ENCODE measurements around the gene HBS1L. TPM values are rescaled to one million over a fixed set of nuclear protein-coding genes. Genes with fewer than 3 reads are reported as not detected.

HBS1L gene
- total and polyA plus RNA-seq, 2 of the 4 experiments (the other 2 are of a cell fraction): 45.1 to 120 TPM

DNA sequence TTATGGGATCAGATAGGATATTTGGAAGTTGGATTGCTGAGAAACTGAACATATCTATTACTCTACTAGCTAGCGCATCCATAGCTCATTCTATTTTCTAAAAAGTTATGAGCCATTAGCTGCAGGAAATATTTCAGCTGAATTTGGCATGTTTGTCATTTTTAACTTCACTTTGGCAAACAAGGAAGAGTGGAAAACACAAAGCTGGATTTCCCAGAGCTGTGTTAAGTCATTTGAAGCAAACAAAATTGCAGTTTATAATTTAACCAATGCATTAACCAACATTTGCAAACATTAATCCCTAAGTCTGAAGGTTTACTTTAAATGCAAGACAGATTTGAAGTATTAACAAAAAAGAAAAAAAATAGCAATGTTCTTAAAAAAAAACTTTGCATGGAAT, 105.9 kb downstream of the HBS1L start:
- H4K8ac ChIP-seq (ENCODE audit: low read depth in 2 of 2, low read length in 2 of 2): no peak overlapping the region
- H3K36me3 ChIP-seq (ENCODE audit: control insufficient read depth, insufficient read depth, low read length): no peaks in the 10 kb centered on the region
- intact Hi-C loops (cut with micrococcal nuclease) (no loop called here), in situ Hi-C loops (cut with MboI; ENCODE audit: low sequenced_read_pairs) (no loop called here), dilution Hi-C loops (cut with HindIII; ENCODE audit: low sequenced_read_pairs, unreplicated experiment) (no loop called here)
- no peak overlapping the region for H3K27ac ChIP-seq (ENCODE audit: insufficient read depth, low read length)
- H2BK5ac ChIP-seq (ENCODE audit: low read depth, low read length, poor library complexity, severe bottlenecking): no peak overlapping the region
- H3K18ac ChIP-seq (ENCODE audit: low read depth, low read length): no peak overlapping the region
- TF ChIP-seq BHLHE40 (IDR thresholded peaks at IDR 0.05; ENCODE audit: low read depth, low read length) (no peak), CHD1 (IDR thresholded peaks at IDR 0.05; ENCODE audit: low read depth, low read length) (no peak), NFE2L2 (IDR thresholded peaks at IDR 0.05; ENCODE audit: low read depth, low read length) (no peak), FOS (IDR thresholded peaks at IDR 0.05; ENCODE audit: low read depth, low read length) (no peak), MAZ (IDR thresholded peaks at IDR 0.05; ENCODE audit: borderline replicate concordance, low read depth, low read length) (no peak), RAD21 (IDR thresholded peaks at IDR 0.05; ENCODE audit: low read length) (no peak), RFX5 (IDR thresholded peaks at IDR 0.05; ENCODE audit: low read depth, low read length) (no peak), POLR2A (IDR thresholded peaks at IDR 0.05; ENCODE audit: low read depth, low read length) (no peak), MAFK (IDR thresholded peaks at IDR 0.05; ENCODE audit: low read depth, low read length) (no peak), SMC3 (IDR thresholded peaks at IDR 0.05; ENCODE audit: low read depth, low read length) (no peak), MXI1 (IDR thresholded peaks at IDR 0.05; ENCODE audit: borderline replicate concordance, low read depth, low read length) (no peak)
- TF ChIP-seq, protein P1, sequence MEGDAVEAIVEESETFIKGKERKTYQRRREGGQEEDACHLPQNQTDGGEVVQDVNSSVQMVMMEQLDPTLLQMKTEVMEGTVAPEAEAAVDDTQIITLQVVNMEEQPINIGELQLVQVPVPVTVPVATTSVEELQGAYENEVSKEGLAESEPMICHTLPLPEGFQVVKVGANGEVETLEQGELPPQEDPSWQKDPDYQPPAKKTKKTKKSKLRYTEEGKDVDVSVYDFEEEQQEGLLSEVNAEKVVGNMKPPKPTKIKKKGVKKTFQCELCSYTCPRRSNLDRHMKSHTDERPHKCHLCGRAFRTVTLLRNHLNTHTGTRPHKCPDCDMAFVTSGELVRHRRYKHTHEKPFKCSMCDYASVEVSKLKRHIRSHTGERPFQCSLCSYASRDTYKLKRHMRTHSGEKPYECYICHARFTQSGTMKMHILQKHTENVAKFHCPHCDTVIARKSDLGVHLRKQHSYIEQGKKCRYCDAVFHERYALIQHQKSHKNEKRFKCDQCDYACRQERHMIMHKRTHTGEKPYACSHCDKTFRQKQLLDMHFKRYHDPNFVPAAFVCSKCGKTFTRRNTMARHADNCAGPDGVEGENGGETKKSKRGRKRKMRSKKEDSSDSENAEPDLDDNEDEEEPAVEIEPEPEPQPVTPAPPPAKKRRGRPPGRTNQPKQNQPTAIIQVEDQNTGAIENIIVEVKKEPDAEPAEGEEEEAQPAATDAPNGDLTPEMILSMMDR (conservative IDR thresholded peaks at IDR 0.05; ENCODE audit: low read depth, low read length): no peak
- POLR2A ChIA-PET (ENCODE audit: unreplicated experiment): no interaction called here
- no peaks in the 10 kb centered on the region for H3K4me1 ChIP-seq (ENCODE audit: control insufficient read depth, insufficient read depth, low read length)
- no peak for ATAC-seq (ENCODE audit: low read depth)
- H3K14ac ChIP-seq (replicated peaks; ENCODE audit: low read depth, low read length): no peak overlapping the region
- no peak for DNase-seq
- H3K27me3 ChIP-seq (ENCODE audit: control insufficient read depth, insufficient read depth, low read length): no peaks in the 10 kb centered on the region
- H2BK120ac ChIP-seq (ENCODE audit: low read depth, low read length): no peak overlapping the region
- no peaks in the 10 kb centered on the region for H3K9me3 ChIP-seq (ENCODE audit: control insufficient read depth, insufficient read depth, low read length)
- CTCF ChIA-PET: no interaction called here
- H3K4me2 ChIP-seq (ENCODE audit: low read depth, low read length): no peak overlapping the region
- H2AK9ac ChIP-seq (replicated peaks; ENCODE audit: low read depth, low read length, poor library complexity): no peak overlapping the region
- H3K4ac ChIP-seq (ENCODE audit: low read depth, low read length): no peak overlapping the region
- H3K79me1 ChIP-seq (ENCODE audit: low read depth in 1 of 2, low read length in 2 of 2): no peaks in the 10 kb centered on the region
- H2BK15ac ChIP-seq (ENCODE audit: low read depth, low read length): no peak overlapping the region
- H3K9me1 ChIP-seq (ENCODE audit: insufficient read depth, low read length): no peaks in the 10 kb centered on the region
- no peak overlapping the region for H2BK20ac ChIP-seq (ENCODE audit: low read depth, low read length)
- H4K5ac ChIP-seq (ENCODE audit: low read depth, low read length): no peak overlapping the region
- BruUV-seq (replicated peaks): no TSS peak
- no peak overlapping the region for H3K4me3 ChIP-seq (ENCODE audit: insufficient read depth, low read depth, low read length)
- H3K9ac ChIP-seq (ENCODE audit: low read depth, low read length): no peak overlapping the region
- no CpG with 5 or more reads among the region's 1 CpG for WGBS, 2 experiments (ENCODE audit: extremely low coverage in 2 of 2, insufficient read length in 1 of 2)
- no peak overlapping the region for H4K91ac ChIP-seq (ENCODE audit: insufficient read depth, low read depth, low read length)
- H3K56ac ChIP-seq (ENCODE audit: extremely low read depth, insufficient read depth, low read length): no peak overlapping the region
- H3K23ac ChIP-seq (ENCODE audit: low read depth, low read length): no peak overlapping the region
- H2AK5ac ChIP-seq (ENCODE audit: low read depth, low read length): no peak overlapping the region
- H2AFZ ChIP-seq (replicated peaks; ENCODE audit: low read length, poor library complexity): no peak overlapping the region
- H4K20me1 ChIP-seq (ENCODE audit: insufficient read depth, low read length): no peaks in the 10 kb centered on the region

Measured in IMR-90 (cell line).